Spleen (tissue), 11 donors: ENCODE results near the gene TREM1. TPM values are rescaled to one million over a fixed set of nuclear protein-coding genes. Genes with fewer than 3 reads are reported as not detected.
A peak's percentile ranks its signal among the peaks of the same experiment; 100 is the strongest.

Experiments used
- DNase-seq: peaks from one replicate; pipeline ENCODE4 v3.0.0-alpha.2; 2020
- H3K27ac ChIP-seq, 8 donors: fragments of 200-600 bp; sonication (generic) in 7 of 8; 1 replicate in 4 of 8; 2 replicates in 4 of 8; pipeline versions ENCODE4 v1.5.0 to v1.8.0; 2016 to 2021; ENCODE audit warnings: inconsistent platforms in 4 of 8, mild to moderate bottlenecking in 4 of 8, moderate library complexity in 1 of 8
- H3K27me3 ChIP-seq, 7 donors: fragments of 200-600 bp; sonication (generic) in 6 of 7; replicated peaks in 1 of 7; 1 replicate in 4 of 7; 2 replicates in 3 of 7; pipeline versions ENCODE4 v1.5.0 to v1.8.0; 2016 to 2021; ENCODE audit warnings: inconsistent platforms in 3 of 7, mild to moderate bottlenecking in 1 of 7
- H3K36me3 ChIP-seq, 6 donors: fragments of 200-600 bp; sonication (generic) in 5 of 6; 1 replicate in 4 of 6; 2 replicates in 2 of 6; pipeline versions ENCODE4 v1.5.0 to v1.8.0; 2016 to 2021; ENCODE audit warnings: inconsistent platforms in 2 of 6
- H3K4me1 ChIP-seq, 6 donors: fragments of 200-600 bp; sonication (generic) in 5 of 6; 1 replicate in 3 of 6; 2 replicates in 3 of 6; pipeline versions ENCODE4 v1.5.0 to v1.8.0; 2016 to 2021; ENCODE audit warnings: inconsistent platforms in 3 of 6
- H3K4me3 ChIP-seq, 8 donors: fragments of 200-600 bp; sonication (generic) in 7 of 8; 1 replicate in 4 of 8; 2 replicates in 4 of 8; pipeline versions ENCODE4 v1.5.0 to v1.8.0; 2016 to 2021; ENCODE audit warnings: inconsistent platforms in 4 of 8, mild to moderate bottlenecking in 4 of 8, moderate library complexity in 2 of 8
- H3K9me3 ChIP-seq, 8 donors: fragments of 200-600 bp; sonication (generic) in 7 of 8; 1 replicate in 4 of 8; 2 replicates in 4 of 8; pipeline versions ENCODE4 v1.5.0 to v1.8.0; 2016 to 2021; ENCODE audit warnings: inconsistent platforms in 4 of 8
- POLR2A ChIP-seq, 3 donors: fragments of 450-650 bp; IDR thresholded peaks; one replicate each; pipeline ENCODE4 v1.5.1; 2017; ENCODE audit warnings: antibody characterized with exemption in 3 of 3, mild to moderate bottlenecking in 1 of 3
- POLR2AphosphoS5 ChIP-seq, 3 donors: sonication (generic); formaldehyde crosslinking; IDR thresholded peaks; one replicate each; pipeline ENCODE4 v1.5.1; 2017; ENCODE audit warnings: antibody characterized with exemption in 3 of 3
- WGBS, 5 donors: extraction: QIAGEN DNeasy Blood & Tissue Kit in 3 of 5; methylation state at CpG; one replicate each; pipeline versions ENCODE4 v1.1.5 to v1.1.7; 2013 to 2018; 5-methylcytosine and 5-hydroxymethylcytosine counted together
- intact Hi-C: fragments of 100-400 bp; cut with DNase I; formaldehyde crosslinking; loops from one replicate; pipeline ENCODE4 v1.15.0; 2023; ENCODE audit warnings: low total_unique reads
- polyA plus RNA-seq, 3 donors: library from polyadenylated mRNA; stranded (reverse); fragments of 200-250 nt; gene quantifications; one replicate each; pipeline ENCODE4 v1.2.1, GENCODE V29; 2013
- total RNA-seq, 7 donors: library from RNA; depleted of rRNA in 3 of 7; stranded (reverse); fragments of >200 nt in 3 of 7; fragmentation: NEBNext Ultra II Directional in 4 of 7; extraction: Animal tissue kit (Norgen Biotek cat#: 25700) in 4 of 7; gene quantifications; one replicate each; pipeline versions ENCODE4 v1.1.0 to v1.2.1, GENCODE V29; 2016 to 2021
- TF ChIP-seq, protein P1 (sequence below), 11 experiments: fragments of 200-600 bp in 7 of 11; fragments of 450-650 bp in 4 of 11; sonication (generic) in 4 of 11; IDR thresholded peaks in 8 of 11; conservative IDR thresholded peaks in 3 of 11; 1 replicate in 7 of 11; 2 replicates in 4 of 11; pipeline versions ENCODE4 v1.4.0 to v1.8.0; 2016 to 2021; ENCODE audit warnings: antibody characterized with exemption in 11 of 11, inconsistent platforms in 4 of 11, mild to moderate bottlenecking in 1 of 11
- donor health status: healthy with polysubstance abuse.
- donor health status: DM: no; HTN: no; CAD: no; lungs with moderate emphysema.
- donor health status: DM: no; HTN: no; CAD: no.
- donor health status: Bipolar disorder and iron deficiency.
- donor health status: healthy.
- donor health status: DM: no; HTN: no; CAD: no.
- donor health status: DM: yes; HTN: yes; CAD: no.

Gene TREM1
- total and polyA plus RNA-seq, 10 donors = 0.64 to 51.9 (median 19.5) TPM

DNA sequence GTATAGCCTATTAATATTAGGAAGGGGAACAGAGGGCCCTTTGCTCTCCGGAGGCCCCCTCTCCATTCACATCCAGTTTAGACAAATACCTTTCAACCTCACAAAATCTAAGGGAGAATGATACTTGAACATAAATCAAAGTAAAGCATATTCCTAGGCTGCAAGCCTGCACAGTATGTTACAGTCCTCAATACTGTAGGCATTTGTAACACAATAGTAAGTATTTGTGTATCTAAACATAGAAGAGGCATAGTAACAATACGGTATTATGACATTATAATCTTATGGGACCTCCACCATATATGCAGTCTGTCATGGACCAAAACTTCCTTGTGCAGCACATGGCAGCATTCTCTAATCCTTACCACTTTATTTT lies 2.3 kb upstream of the TREM1 start:
- Histone ChIP-seq H3K36me3 (no peaks in the 10 kb centered on the region), H3K4me3 (no peak overlapping the region), H3K9me3 (no peaks in the 10 kb centered on the region), H3K27ac (no peak overlapping the region), H3K4me1 (peaks cover 0 to 25% (median 0%) of the 10 kb centered on the region in 6 donors), H3K27me3 (peaks cover 0 to 6% (median 0%) of the 10 kb centered on the region in 7 donors)
- TF ChIP-seq POLR2A (IDR thresholded peaks at IDR 0.05) (no peak), POLR2AphosphoS5 (IDR thresholded peaks at IDR 0.05) (no peak)
- TF ChIP-seq, protein P1, sequence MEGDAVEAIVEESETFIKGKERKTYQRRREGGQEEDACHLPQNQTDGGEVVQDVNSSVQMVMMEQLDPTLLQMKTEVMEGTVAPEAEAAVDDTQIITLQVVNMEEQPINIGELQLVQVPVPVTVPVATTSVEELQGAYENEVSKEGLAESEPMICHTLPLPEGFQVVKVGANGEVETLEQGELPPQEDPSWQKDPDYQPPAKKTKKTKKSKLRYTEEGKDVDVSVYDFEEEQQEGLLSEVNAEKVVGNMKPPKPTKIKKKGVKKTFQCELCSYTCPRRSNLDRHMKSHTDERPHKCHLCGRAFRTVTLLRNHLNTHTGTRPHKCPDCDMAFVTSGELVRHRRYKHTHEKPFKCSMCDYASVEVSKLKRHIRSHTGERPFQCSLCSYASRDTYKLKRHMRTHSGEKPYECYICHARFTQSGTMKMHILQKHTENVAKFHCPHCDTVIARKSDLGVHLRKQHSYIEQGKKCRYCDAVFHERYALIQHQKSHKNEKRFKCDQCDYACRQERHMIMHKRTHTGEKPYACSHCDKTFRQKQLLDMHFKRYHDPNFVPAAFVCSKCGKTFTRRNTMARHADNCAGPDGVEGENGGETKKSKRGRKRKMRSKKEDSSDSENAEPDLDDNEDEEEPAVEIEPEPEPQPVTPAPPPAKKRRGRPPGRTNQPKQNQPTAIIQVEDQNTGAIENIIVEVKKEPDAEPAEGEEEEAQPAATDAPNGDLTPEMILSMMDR (IDR thresholded peaks at IDR 0.05 in 8 of 11, conservative IDR thresholded peaks at IDR 0.05 in 3 of 11) = no peak
- no peak for DNase-seq
- 59 to 97% (median 76%) methylated on average over 2 of the region's 2 CpGs for WGBS, 5 donors
- intact Hi-C loops = no loop called here

DNA sequence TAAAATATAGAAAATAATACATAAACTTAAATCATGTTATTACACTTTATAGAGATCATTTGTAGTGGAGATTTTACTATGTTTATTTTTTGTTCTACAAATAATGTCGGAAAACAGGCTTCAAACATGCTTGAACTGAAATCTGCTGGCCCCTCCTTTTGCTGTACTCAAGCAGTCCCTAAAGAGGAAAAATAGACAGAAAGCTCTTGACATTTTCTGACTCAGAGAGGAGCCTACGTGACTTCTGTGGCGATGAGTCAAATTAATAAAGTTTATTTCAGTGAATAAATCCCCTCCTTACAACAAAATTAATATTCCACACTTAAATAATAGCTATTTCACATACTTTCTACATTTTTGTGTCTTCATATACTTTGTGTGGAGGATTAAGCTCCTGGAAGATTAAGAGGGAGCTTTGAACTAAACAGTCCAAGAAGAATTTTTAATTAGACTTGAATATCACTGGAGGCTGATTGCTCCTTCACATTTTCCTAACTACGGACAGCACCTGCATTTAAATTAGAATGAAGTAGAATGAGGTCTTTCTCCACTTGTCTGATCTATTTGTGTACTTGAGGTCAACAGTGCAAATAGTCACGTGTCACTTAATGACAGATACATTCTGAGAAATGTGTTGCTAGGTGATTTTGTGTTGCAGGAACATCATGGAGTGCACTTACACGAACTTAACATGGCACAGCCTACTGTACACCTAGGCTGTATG lies 1.7 kb upstream of the TREM1 start:
- peaks cover 0 to 25% (median 0%) of the 10 kb centered on the region in 6 donors for H3K4me1 ChIP-seq
- intact Hi-C loops = no loop called here
- peaks cover 0 to 6% (median 0%) of the 10 kb centered on the region in 7 donors for H3K27me3 ChIP-seq
- no peaks in the 10 kb centered on the region for H3K36me3 ChIP-seq
- TF ChIP-seq POLR2AphosphoS5 (IDR thresholded peaks at IDR 0.05) (no peak), POLR2A (IDR thresholded peaks at IDR 0.05) (no peak)
- TF ChIP-seq, protein P1 (IDR thresholded peaks at IDR 0.05 in 8 of 11, conservative IDR thresholded peaks at IDR 0.05 in 3 of 11) = no peak
- H3K27ac ChIP-seq = no peak overlapping the region
- H3K9me3 ChIP-seq = no peaks in the 10 kb centered on the region
- no peak for DNase-seq
- WGBS, 5 donors = 48 to 72% (median 66%) methylated on average over 6 of the region's 6 CpGs
- H3K4me3 ChIP-seq = no peak overlapping the region

DNA sequence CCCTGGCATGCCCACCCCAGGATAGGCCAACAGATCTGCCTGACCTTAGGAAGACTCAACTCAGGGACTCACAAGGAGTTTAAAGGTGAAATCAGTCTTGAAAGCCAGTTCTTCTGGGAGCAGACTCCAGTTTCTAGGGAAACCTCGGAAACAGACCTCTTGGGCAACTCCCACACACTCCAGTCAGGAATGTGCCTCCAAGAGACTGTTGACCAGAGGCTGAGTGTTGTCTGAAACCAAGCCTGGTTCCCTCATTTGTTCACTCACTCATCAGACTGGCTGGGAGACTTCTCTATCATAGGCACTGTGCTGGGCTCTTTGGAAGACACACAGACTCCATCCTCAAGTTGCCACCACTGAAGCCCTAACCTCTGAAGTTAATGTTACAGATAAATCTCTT lies 1.8 kb downstream of the TREM1 start:
- Histone ChIP-seq H3K4me1 (peaks cover 0 to 22% (median 0%) of the 10 kb centered on the region in 6 donors), H3K27ac (peak overlapping the region in 1 of 8 donors; percentile 91), H3K27me3 (peaks cover 0 to 6% (median 0%) of the 10 kb centered on the region in 7 donors), H3K9me3 (no peaks in the 10 kb centered on the region), H3K36me3 (peaks cover 0 to 12% (median 0%) of the 10 kb centered on the region in 6 donors), H3K4me3 (peak overlapping the region in 1 of 8 donors; percentile 58)
- TF ChIP-seq POLR2AphosphoS5 (IDR thresholded peaks at IDR 0.05) = no peak
- no peak for TF ChIP-seq POLR2A (IDR thresholded peaks at IDR 0.05)
- TF ChIP-seq, protein P1 (IDR thresholded peaks at IDR 0.05 in 8 of 11, conservative IDR thresholded peaks at IDR 0.05 in 3 of 11) = no peak
- WGBS, 5 donors = 39 to 79% (median 56%) methylated on average over 1 of the region's 1 CpG
- DNase-seq = no peak
- intact Hi-C loops = no loop called here

DNA sequence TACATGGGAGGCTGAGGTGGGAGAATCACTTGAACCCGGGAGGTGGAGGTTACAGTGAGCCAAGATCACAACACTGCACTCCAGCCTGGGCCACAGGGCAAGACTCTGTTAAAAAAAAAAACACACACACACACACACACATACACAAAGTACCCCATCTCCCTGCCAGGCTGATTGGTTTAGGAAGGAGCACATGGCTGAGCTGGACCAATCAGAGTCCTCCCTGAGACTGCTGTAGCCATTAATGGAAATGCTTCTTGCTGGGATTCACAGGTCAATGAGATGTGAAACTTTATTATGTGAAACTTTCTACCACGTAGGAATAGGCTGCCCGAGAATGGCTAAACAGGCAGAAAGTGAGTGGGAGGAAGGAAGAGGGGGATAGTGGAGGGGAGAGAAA lies 2.9 kb downstream of the TREM1 start:
- no peak for DNase-seq
- Histone ChIP-seq H3K4me3 (no peak overlapping the region), H3K36me3 (peaks cover 0 to 12% (median 0%) of the 10 kb centered on the region in 6 donors), H3K27ac (no peak overlapping the region), H3K27me3 (peaks cover 0 to 6% (median 0%) of the 10 kb centered on the region in 7 donors), H3K4me1 (peaks cover 0 to 33% (median 8%) of the 10 kb centered on the region in 6 donors), H3K9me3 (no peaks in the 10 kb centered on the region)
- intact Hi-C loops = no loop called here
- 62 to 88% (median 70%) methylated on average over 3 of the region's 3 CpGs for WGBS, 5 donors
- TF ChIP-seq POLR2AphosphoS5 (IDR thresholded peaks at IDR 0.05) (no peak), POLR2A (IDR thresholded peaks at IDR 0.05) (no peak)
- TF ChIP-seq, protein P1 (IDR thresholded peaks at IDR 0.05 in 8 of 11, conservative IDR thresholded peaks at IDR 0.05 in 3 of 11) = no peak
